Measurements from ENCODE around the gene IDI1. TPM values are rescaled to one million over a fixed set of nuclear protein-coding genes. Genes with fewer than 3 reads are reported as not detected.

IDI1 gene
- total RNA-seq, 1 donor from 2014 or later, result 42.9 TPM

DNA sequence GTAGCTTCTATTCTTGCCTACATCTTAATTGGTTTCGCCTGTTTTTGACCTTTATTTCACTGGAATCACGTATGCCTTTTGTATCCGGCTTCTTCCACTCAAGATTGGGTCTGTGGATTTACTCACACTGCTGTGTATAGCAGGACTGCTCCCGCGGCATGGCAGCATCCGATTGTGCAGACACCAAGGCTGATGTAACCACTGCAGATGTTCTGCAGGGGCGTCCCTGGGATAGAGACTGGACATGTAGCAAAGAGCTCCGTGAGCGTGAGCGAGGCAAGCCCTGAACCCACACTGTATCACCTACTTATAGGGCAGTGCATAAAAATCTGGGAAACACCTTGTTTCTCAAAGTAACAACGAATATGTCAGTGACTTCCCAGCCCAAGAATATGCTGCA, 11.8 kb downstream of the IDI1 start:
- peaks cover 5% of the 10 kb centered on the region for H3K4me1 Mint-ChIP-seq
- no peaks in the 10 kb centered on the region for H3K27me3 Mint-ChIP-seq (ENCODE audit: low read depth)
- no peaks in the 10 kb centered on the region for H3K9me3 Mint-ChIP-seq
- DNase-seq (ENCODE audit: low spot score in 2 of 2, unreplicated experiment in 2 of 2), result no peak
- TF ChIP-seq, protein P1, sequence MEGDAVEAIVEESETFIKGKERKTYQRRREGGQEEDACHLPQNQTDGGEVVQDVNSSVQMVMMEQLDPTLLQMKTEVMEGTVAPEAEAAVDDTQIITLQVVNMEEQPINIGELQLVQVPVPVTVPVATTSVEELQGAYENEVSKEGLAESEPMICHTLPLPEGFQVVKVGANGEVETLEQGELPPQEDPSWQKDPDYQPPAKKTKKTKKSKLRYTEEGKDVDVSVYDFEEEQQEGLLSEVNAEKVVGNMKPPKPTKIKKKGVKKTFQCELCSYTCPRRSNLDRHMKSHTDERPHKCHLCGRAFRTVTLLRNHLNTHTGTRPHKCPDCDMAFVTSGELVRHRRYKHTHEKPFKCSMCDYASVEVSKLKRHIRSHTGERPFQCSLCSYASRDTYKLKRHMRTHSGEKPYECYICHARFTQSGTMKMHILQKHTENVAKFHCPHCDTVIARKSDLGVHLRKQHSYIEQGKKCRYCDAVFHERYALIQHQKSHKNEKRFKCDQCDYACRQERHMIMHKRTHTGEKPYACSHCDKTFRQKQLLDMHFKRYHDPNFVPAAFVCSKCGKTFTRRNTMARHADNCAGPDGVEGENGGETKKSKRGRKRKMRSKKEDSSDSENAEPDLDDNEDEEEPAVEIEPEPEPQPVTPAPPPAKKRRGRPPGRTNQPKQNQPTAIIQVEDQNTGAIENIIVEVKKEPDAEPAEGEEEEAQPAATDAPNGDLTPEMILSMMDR (IDR thresholded peaks at IDR 0.05; ENCODE audit: unreplicated experiment), result no peak
- no peak overlapping the region for H3K4me3 Mint-ChIP-seq
- peaks cover 11% of the 10 kb centered on the region for H3K36me3 Mint-ChIP-seq
- no peak overlapping the region for H3K27ac Mint-ChIP-seq

DNA sequence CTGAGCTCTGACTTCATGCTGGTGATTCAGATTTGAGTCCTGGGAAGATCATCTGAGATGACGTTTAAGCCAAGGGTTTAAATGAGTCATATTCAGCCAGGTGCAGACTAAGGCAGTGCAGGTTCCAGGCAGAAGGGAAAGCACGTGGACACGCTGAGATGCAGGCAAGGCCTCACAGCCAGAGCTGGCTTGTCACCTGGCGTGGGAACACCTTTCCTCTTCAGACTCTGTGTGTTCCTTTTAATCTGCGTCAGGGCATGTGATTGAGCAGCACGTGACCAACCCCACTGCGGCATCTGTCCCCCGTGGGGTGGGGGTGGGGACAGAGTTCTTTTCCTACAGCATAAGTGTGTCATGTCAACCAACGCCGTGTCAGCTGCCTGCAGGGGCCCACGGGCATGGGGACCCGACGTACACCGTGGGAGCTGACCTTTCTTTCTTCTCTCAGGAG, 12.6 kb downstream of the IDI1 start:
- no peak overlapping the region for H3K27ac Mint-ChIP-seq
- H3K36me3 Mint-ChIP-seq, result peaks cover 9% of the 10 kb centered on the region
- no peaks in the 10 kb centered on the region for H3K27me3 Mint-ChIP-seq (ENCODE audit: low read depth)
- peaks cover 5% of the 10 kb centered on the region for H3K4me1 Mint-ChIP-seq
- DNase-seq (ENCODE audit: low spot score in 2 of 2, unreplicated experiment in 2 of 2), result no peak
- no peaks in the 10 kb centered on the region for H3K9me3 Mint-ChIP-seq
- TF ChIP-seq, protein P1 (IDR thresholded peaks at IDR 0.05; ENCODE audit: unreplicated experiment), result no peak
- H3K4me3 Mint-ChIP-seq, result no peak overlapping the region

DNA sequence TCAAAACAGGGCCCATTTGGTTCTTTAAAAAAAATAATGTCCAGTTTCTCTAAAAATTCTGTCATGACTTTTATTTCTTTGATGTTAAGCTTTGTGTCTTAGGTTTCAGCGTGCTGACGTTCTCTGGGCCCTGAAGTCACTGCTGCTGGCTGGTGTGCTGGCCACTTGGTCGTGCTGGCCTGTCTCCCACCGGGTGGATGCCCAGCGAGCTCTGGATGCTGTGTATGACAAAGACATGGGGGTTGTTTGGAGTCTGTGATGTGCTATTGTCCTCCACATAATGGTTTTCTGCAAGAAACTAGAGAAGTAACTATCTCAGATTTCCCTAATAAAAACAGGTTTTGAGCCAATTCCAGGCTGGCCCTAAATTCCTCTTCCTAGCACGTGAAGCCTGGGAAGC, 13.7 kb downstream of the IDI1 start:
- DNase-seq (ENCODE audit: low spot score in 2 of 2, unreplicated experiment in 2 of 2), result no peak
- peaks cover 6% of the 10 kb centered on the region for H3K36me3 Mint-ChIP-seq
- H3K9me3 Mint-ChIP-seq, result no peaks in the 10 kb centered on the region
- TF ChIP-seq, protein P1 (IDR thresholded peaks at IDR 0.05; ENCODE audit: unreplicated experiment), result no peak
- H3K4me3 Mint-ChIP-seq, result no peak overlapping the region
- peak overlapping the region; percentile 79 for H3K27ac Mint-ChIP-seq
- H3K4me1 Mint-ChIP-seq, result peaks cover 3% of the 10 kb centered on the region
- H3K27me3 Mint-ChIP-seq (ENCODE audit: low read depth), result no peaks in the 10 kb centered on the region

DNA sequence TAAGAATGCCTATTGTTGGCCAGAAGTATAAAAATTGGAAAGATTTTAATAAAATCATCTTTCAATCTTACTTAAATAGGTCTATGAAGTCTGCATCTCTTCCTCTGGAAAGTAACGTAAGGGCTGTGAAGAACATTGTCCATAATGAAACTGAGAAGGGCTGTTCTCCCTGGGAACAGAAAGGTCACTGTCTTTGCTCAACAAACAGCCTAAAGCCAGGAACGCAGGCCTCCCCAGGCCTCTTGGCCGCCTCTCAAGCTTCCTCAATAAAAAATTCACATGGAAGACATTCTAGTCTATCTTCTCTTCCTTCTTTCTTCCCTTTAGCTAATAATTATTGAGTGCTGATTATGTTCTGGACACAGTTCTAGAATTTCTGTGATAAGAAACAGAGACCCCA, 14.2 kb downstream of the IDI1 start:
- Mint-ChIP-seq H3K36me3 (peaks cover 6% of the 10 kb centered on the region), H3K27ac (peak overlapping the region; percentile 79), H3K4me3 (no peak overlapping the region), H3K4me1 (peaks cover 1% of the 10 kb centered on the region), H3K9me3 (no peaks in the 10 kb centered on the region), H3K27me3 (ENCODE audit: low read depth) (no peaks in the 10 kb centered on the region)
- TF ChIP-seq, protein P1 (IDR thresholded peaks at IDR 0.05; ENCODE audit: unreplicated experiment), result no peak
- no peak for DNase-seq (ENCODE audit: low spot score in 2 of 2, unreplicated experiment in 2 of 2)

DNA sequence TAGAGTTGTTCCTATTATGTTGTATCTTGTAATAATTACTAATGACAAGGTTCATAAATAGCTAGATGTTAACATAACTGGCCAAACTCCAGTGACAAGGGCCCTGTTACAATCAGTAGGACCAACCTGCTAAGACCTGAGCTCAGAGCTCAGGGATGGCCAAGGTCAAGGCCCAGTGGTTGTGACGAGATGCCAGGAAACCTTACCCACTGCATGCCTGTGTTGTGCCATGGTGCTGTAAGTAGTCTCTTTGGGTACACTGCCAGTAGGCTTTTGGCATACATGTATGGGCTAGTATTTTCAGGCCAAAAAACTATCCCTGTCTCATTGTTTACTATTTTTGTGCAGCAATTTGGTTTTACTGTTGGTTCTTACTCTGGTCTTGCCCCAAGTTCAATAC, 15.3 kb downstream of the IDI1 start:
- H3K27me3 Mint-ChIP-seq (ENCODE audit: low read depth), result no peaks in the 10 kb centered on the region

More for the DNA sequence above, 15.3 kb downstream of the IDI1 start:
- Mint-ChIP-seq H3K4me3 (no peak overlapping the region), H3K27ac (no peak overlapping the region), H3K36me3 (peaks cover 6% of the 10 kb centered on the region), H3K9me3 (no peaks in the 10 kb centered on the region), H3K4me1 (peaks cover 3% of the 10 kb centered on the region)
- DNase-seq (ENCODE audit: low spot score in 2 of 2, unreplicated experiment in 2 of 2), result no peak
- TF ChIP-seq, protein P1 (IDR thresholded peaks at IDR 0.05; ENCODE audit: unreplicated experiment), result no peak

Data from mesothelial cell of epicardium (in vitro differentiated cells).